GM19035 (cell line): Measurements from ENCODE around the gene SLC4A3.
"Not testable (repeated sequence)": the region's sequence is repeated elsewhere in the genome, so short reads cannot be mapped to it uniquely, and the experiment has no call there.

Source experiments
- ATAC-seq: cut with Tn5 transposase; IDR thresholded peaks from one replicate; pipeline ENCODE4 v1.9.1; 2021; ENCODE audit not compliant: unreplicated experiment

Gene SLC4A3

GRCh38 chr2:219675221-219675620, 47.8 kb downstream of the SLC4A3 start:
- no peak for ATAC-seq

- no peak for ATAC-seq
Measured at GRCh38 chr2:219676586-219676985, 49.2 kb downstream of the SLC4A3 start.

DNA sequence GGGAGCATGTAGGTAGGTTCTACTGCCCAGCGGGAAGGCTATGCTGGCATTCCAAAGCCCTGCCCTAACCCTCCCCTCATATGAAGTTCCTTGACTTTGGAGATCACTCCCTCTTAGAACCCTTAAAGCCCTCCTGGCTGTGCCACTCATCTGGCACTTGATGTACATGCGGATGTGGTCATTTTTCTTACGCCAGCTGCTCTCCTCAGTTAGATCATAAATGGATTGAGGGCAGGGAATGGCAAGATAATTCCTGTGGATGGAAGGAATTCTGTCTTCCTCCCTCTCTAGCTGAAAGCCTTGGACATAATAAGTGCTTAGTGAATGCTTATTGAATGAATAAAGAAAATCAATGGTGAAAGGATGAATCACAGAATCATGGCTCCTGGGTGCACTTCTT, 51.6 kb downstream of the SLC4A3 start:
- no peak for ATAC-seq

- ATAC-seq: no peak
Measured at GRCh38 chr2:219679571-219679970, 52.1 kb downstream of the SLC4A3 start.

GRCh38 chr2:219680958-219681693, 53.7 kb downstream of the SLC4A3 start:
- ATAC-seq: no peak

DNA sequence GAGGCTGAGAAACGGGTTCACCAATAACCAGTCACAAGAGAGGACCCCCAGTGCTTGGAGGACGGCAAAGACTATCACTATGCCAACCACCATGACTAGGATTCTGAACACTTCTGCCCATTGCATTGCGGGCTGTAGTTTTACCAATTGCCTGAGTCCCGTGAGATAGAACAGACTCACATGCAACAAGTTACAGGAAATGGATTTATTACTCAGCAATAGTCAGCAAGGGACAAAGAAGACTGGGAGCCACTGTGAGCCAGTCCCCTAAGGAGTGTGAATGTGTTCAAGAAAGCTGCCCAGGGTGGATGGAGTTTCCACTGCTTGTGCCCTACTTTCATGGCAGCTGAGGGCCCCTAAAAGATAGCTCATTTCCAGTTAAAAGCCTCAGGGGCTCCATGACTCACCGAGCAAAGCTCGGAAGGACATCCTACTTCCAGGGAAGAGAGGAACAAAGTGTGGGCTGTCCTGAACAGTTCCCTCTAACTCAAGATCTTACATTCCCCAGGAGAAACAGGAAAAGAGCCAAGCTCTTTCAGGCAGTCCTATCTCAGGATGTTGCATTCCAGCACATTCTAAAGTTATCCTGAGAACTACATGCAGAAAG, 54.4 kb downstream of the SLC4A3 start:
- ATAC-seq: no peak

GRCh38 chr2:219683474-219683873, 56.0 kb downstream of the SLC4A3 start:
- ATAC-seq: not testable (repeated sequence)

DNA sequence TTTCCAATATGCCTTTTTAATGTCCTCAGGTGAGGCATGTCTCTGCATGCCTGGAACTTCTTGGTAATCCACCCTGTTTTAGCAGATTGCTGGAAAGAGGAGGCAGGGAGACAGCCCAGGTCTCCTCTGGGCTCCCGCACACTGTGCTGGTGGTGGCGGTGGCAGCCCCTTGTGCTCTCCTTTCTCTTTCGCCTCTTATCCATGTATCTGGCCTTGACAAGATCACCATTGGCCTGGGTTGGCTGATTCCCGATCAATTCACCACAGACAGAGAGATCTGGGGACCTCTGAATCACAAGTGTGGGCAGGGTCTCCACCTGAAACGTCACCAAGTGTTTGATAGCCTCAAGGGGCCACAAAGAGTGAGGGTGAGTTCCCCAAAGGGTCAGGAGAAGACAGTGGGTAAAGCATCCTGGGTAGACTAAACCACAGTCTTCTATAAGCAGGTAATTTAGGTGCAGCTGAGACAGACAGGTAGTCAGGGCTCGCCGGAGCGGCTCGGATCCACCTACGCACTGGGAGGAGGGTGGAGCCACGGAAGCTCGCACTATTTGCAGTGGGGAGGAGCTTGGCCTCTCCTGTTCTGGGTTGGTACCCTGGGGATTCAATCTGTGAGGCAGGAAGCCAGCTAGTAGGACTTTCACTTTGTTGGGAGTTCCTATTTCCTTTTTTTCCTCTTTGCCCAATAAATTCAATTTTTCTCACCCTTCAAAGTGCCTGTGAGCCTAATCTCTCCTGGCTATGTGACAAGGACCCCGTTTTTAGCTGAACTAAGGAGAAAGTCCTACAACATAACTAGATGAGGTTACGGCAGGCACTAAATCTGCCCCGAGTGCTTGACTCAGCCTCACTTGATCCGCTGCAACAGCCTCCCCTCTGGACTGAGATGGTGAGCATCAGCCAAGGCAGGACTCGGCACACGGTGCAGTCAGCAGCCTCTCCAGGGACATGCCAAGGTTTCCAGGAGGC, 57.6 kb downstream of the SLC4A3 start:
- ATAC-seq: peak; percentile 90

GRCh38 chr2:219687272-219687671, 59.8 kb downstream of the SLC4A3 start:
- ATAC-seq: no peak

GRCh38 chr2:219687882-219688559, 60.6 kb downstream of the SLC4A3 start:
- no peak for ATAC-seq

DNA sequence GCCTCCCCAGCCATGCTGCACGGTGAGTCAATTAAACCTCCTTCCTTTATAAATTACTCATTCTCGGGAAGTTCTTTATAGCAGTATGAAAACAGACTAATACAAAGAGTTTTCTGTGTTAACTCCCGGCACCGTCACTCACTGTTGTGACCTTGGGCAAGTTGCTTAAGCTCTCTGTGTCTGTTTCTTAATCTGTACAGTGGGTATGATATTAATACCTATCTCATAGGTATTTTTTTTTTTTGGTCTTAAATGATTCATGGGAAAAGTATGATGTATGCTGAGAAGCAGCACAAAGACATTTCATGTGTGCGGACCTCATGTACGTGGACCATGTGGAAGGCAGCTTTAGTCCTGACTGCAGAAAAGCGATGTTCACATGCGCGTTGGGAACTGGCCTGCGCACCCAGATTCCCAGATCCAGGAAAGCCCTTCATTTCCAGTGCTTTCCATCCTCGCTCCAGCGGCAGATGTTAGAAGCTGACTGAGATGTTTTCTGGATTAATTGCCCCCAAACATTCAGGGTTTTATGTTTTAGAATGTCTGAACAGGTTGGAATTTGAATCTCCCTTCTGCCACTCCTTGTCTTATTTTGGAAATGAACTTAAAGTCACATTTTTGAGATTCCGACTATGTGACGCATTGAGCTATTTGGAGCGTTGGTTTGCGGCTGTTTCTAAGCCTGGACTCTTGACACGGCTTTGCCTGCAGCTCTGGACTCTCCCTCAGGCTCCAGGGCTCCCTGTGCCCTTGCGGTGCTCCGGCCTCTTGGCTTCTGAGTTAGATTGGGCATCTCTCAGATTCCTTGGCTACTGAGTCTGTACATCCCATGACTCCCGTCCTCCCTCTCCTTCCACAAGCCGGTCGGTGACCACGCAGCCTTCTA, 61.4 kb downstream of the SLC4A3 start:
- no peak for ATAC-seq

DNA sequence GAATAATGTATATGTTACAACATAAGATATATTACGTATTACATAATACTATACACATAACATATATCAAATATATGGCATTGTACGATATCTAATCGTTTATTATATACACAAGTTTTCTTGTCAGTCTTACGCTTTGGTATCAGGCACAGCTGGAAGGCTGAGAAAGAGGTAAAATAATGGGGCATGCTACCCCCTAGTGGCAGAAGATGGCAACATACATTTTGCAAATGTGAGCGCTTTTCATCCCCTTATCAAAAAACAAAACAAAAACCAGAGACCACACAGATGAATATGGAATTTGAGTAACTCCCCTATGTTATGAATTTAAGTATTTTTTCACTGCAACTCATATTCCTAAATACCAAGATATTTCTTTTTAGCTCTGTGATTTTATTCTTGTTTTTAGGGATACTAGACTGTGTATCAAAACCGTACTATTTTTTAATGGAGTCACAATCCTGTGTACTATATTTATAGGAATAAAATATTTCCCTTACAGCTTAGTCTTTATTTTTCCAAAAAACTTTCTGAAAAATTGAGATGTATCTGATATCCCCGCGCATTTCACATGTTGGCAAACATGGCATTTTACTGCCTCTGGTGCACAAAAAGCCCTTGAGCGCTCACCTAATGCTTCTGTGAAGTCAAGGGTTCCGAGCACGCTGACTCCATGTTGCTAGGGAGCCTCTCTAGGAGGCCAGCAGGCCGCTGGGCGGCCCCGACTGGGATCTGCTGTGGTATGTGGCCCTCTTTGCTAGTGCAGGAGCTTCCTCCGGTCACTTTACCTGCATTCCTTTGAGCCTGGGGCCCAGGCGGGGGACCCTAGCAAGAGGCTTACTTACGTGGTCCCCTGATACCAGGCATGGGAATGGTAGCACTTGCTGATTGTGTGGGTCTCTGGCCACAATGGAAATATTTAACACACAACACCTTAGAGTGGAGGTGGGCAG, 62.5 kb downstream of the SLC4A3 start:
- peak; percentile 46 for ATAC-seq

DNA sequence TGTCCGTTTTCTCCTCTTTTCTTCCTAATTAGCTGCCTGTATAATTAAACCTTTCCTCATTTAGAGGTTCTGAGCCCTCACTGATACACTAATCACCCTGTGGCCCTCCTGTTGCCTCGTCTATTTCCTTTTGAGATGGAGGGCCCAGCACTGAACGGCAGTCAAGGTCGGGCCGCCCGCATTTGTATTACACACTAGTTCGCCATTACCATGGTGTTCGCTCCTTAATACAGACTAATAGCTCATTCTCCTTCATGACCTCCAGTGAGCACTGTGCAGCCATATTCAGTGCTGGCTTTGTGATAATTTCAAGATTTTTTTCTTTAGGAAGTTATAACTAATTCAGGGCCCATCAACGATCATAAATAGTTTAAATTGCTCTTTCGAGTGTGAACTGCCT, 64.1 kb downstream of the SLC4A3 start:
- no peak for ATAC-seq
